AG04449 (cell line): ENCODE results near the gene DPAGT1.

Experiments
- CTCF ChIA-PET: fragments of 350-600 bp; formaldehyde crosslinking; extraction: SDS; loops from one replicate; lab custom pipeline; 2021; ENCODE audit warnings: antibody characterized with exemption; lab: Yijun Ruan, JAX
- POLR2A ChIA-PET: fragments of 400-600, 350-600 bp; formaldehyde crosslinking; extraction: SDS; loops from one replicate; lab custom pipeline; 2020; ENCODE audit warnings: antibody characterized with exemption, inconsistent platforms; lab: Yijun Ruan, JAX
- DNase-seq: peaks from one replicate; pipeline ENCODE4 v3.0.0-alpha.2; 2010; ENCODE audit warnings: low read depth, low spot score
- H3K4me3 ChIP-seq: 2 replicates; pipeline ENCODE4 v1.5.1; 2011; ENCODE audit warnings: low read depth, mild to moderate bottlenecking, control low read depth, low read length
- TF ChIP-seq, protein P1 (sequence below): IDR thresholded peaks from one replicate; pipeline ENCODE4 v1.5.1; 2011; ENCODE audit warnings: mild to moderate bottlenecking, moderate library complexity, low read length, control low read depth, inconsistent platforms; ENCODE audit not compliant: insufficient read depth; ENCODE audit errors: missing control alignments

DPAGT1 gene

DNA sequence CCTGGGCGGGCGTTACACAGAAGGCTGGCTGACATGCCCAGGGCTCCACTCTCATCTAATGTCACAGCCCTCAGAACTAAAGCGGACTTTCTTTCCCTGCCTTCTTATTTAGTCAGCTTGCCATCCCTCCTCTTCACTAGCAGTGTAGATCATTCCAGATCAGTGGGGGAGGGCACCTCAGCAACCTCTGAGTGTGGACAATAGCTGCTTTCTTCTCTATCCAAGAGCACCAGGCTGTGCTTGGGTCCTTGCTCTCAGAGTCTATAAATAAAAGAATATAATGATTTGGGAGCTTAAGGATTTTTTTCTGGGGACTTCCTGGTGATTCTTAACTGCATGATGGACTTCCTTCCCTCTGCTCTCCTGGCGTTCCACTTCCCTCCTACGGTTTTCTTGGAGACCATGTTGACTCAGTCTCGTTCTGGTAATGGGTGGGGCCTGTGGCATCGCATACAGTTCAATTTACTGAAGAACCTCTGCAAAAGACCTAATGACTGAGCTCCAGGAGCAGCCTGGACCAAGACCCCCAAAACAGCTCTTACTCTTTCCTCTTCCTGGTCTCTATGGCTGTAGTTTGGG lies 19.9 kb downstream of the DPAGT1 start:
- ChIA-PET CTCF (interaction anchor here (1.0 to 1.3 kb wide), 3 partner anchors 14 to 51 kb away, joined by 3 read pairs; partner anchors contain the start of gene VPS11), POLR2A (no interaction called here)
- no peak overlapping the region for H3K4me3 ChIP-seq
- TF ChIP-seq, protein P1, sequence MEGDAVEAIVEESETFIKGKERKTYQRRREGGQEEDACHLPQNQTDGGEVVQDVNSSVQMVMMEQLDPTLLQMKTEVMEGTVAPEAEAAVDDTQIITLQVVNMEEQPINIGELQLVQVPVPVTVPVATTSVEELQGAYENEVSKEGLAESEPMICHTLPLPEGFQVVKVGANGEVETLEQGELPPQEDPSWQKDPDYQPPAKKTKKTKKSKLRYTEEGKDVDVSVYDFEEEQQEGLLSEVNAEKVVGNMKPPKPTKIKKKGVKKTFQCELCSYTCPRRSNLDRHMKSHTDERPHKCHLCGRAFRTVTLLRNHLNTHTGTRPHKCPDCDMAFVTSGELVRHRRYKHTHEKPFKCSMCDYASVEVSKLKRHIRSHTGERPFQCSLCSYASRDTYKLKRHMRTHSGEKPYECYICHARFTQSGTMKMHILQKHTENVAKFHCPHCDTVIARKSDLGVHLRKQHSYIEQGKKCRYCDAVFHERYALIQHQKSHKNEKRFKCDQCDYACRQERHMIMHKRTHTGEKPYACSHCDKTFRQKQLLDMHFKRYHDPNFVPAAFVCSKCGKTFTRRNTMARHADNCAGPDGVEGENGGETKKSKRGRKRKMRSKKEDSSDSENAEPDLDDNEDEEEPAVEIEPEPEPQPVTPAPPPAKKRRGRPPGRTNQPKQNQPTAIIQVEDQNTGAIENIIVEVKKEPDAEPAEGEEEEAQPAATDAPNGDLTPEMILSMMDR, result no peak
- DNase-seq, result no peak

DNA sequence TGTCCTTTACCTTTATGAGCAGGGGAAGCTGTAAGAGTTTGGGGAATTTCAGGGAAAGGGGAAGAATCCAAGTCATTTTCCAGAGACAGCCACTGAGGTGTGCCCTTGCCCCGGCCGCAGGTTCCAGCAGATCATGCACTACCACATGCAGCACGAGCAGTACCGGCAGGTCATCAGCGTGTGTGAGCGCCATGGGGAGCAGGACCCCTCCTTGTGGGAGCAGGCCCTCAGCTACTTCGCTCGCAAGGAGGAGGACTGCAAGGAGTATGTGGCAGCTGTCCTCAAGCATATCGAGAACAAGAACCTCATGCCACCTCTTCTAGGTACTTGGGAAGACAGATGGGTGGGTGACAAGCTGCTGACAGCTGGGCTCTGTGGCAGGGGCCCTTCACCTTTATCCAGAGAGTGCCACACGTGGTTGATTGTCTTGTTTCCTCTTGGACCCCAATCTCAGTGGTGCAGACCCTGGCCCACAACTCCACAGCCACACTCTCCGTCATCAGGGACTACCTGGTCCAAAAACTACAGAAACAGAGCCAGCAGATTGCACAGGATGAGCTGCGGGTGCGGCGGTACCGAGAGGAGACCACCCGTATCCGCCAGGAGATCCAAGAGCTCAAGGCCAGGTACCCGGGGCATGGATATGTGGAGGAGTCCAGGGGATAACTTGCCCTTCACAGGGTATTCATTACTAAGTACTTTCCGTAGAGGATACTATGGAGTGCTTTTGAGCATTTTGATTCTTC lies 22.8 kb downstream of the DPAGT1 start:
- ChIA-PET POLR2A (interaction anchor here (0.9 kb wide), 1 partner anchor 11 kb away, joined by 3 read pairs; the partner anchor contains the start of gene VPS11), CTCF (interaction anchor here (1.4 kb wide), 1 partner anchor 11 kb away, joined by 3 read pairs; the partner anchor contains the start of gene VPS11)
- H3K4me3 ChIP-seq, result no peak overlapping the region
- TF ChIP-seq, protein P1, result no peak
- no peak for DNase-seq

DNA sequence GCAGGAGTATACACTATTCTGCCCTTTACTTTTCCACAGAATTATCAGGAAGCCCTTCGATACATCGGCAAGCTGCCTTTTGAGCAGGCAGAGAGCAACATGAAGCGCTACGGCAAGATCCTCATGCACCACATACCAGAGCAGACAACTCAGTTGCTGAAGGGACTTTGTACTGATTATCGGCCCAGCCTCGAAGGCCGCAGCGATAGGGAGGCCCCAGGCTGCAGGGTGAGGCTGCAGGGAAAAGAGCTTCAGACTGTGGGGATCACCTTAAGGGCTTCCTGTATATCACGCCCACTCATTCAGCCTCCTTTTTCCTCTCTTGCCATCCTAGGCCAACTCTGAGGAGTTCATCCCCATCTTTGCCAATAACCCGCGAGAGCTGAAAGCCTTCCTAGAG lies 23.8 kb downstream of the DPAGT1 start:
- DNase-seq, result no peak
- CTCF ChIA-PET, result interaction anchor here (1.4 to 1.5 kb wide), 2 partner anchors 10 to 119 kb away, joined by 3 read pairs; partner anchors contain the start of gene VPS11
- POLR2A ChIA-PET, result interaction anchor here (0.5 kb wide), 1 partner anchor 44 kb away, joined by 3 read pairs; the partner anchor contains the start of gene HINFP
- no peak overlapping the region for H3K4me3 ChIP-seq
- TF ChIP-seq, protein P1, result no peak

DNA sequence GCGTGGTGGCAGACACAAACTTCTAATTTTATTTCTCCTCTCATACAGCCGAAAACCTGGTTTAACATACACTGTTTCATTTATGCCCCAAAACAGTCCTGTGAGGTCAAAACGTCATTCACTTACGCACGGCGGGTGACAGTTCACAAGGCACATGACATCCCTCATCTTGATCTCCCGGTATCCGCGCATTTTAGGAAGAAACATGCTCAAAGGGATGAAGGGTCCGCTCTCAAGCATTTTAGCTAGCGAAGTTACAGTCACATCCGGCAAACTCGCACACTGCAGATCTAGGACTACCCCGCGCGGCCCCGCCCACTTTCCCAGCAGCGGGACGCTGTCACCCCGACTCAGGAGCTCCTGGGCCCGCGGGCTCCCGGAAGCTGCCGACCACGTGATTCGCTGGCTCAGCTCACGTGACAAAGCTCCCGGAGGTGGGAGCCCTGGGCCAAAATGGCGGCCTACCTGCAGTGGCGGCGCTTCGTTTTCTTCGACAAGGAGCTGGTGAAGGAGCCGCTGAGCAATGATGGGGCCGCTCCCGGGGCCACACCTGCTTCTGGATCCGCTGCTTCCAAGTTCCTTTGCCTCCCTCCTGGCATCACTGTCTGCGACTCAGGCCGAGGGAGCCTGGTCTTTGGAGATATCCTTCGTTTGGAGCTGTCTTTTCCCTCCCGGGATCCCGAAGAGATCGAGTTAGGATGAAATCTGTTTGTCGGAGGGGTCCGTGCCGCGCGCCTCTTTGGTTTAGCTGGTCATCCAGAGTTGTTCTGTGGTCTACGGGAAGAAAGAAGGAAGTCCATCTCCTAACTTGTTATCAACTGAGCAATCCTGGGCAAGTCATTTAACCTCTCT lies 34.1 kb downstream of the DPAGT1 start, which contains the start of gene VPS11:
Gene VPS11, plus strand, starts transcription at position 448 of the 852 bp plus-strand sequence. Its CDS starts 6 bp downstream, at position 454.
- TF ChIP-seq, protein P1, result no peak
- POLR2A ChIA-PET, result interaction anchor here (0.6 to 1.8 kb wide), 11 partner anchors 9 to 49 kb away, joined by 3 to 15 read pairs (median 4); partner anchors contain the start of genes C2CD2L, DPAGT1, HMBS and HYOU1
- DNase-seq, result peak; percentile 77
- CTCF ChIA-PET, result interaction anchor here (0.8 to 2.0 kb wide), 13 partner anchors 10 to 270 kb away, joined by 3 to 9 read pairs (median 4); partner anchors contain the start of genes DPAGT1 and HMBS
- H3K4me3 ChIP-seq, result peak within 1 kb of the TSS; percentile 92

DNA sequence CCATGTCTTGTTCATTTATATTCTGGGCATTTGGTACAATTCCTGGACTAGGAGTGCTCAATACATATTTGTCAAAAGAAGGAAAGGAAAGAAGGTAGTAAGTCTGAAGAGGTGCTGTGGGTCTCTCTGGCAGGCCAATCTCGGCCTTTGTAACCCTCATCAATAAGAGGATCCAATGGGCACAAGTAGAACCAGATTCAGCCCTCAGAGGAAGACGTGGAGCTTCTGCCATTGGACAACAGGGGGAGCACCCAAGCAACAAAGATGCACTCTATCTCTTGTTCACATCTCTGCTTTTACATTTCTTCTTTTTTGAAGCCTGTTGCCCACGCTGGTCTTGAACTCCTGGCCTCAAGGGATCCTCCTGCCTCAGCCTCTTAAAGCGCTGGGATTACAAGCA lies 36.3 kb downstream of the DPAGT1 start:
- H3K4me3 ChIP-seq, result no peak overlapping the region
- DNase-seq, result no peak
- ChIA-PET CTCF (interaction anchor here (0.8 to 2.3 kb wide), 5 partner anchors 10 to 258 kb away, joined by 3 to 9 read pairs (median 7); partner anchors contain the start of gene HMBS), POLR2A (interaction anchor here (0.6 to 1.0 kb wide), 2 partner anchors 15 to 20 kb away, joined by 3 to 4 read pairs; no protein-coding TSS in a partner anchor)
- TF ChIP-seq, protein P1, result peak; percentile 58
